GM04504 (cell line): Measurements from ENCODE around the gene VANGL2.
"Not testable (repeated sequence)": the region's sequence is repeated elsewhere in the genome, so short reads cannot be mapped to it uniquely, and the experiment has no call there.

Source experiments
- DNase-seq: peaks from one replicate; pipeline ENCODE4 v3.0.0-alpha.2; 2012; ENCODE audit warnings: low read depth

Gene VANGL2

GRCh38 chr1:160370561-160371345, 29.6 kb upstream of the VANGL2 start:
- no peak for DNase-seq

- no peak for DNase-seq
Measured at GRCh38 chr1:160371346-160371631, 29.1 kb upstream of the VANGL2 start.

- DNase-seq = no peak
Measured at GRCh38 chr1:160371756-160372155, 28.6 kb upstream of the VANGL2 start.

- DNase-seq = no peak
Measured at GRCh38 chr1:160373696-160374095, 26.7 kb upstream of the VANGL2 start.

GRCh38 chr1:160374306-160375110, 25.9 kb upstream of the VANGL2 start:
- no peak for DNase-seq

- no peak for DNase-seq
Measured at GRCh38 chr1:160375788-160376524, 24.4 kb upstream of the VANGL2 start.

- no peak for DNase-seq
Measured at GRCh38 chr1:160376525-160377131, 23.7 kb upstream of the VANGL2 start.

GRCh38 chr1:160377585-160378206, 22.7 kb upstream of the VANGL2 start:
- no peak for DNase-seq

- DNase-seq = not testable (repeated sequence)
Measured at GRCh38 chr1:160384812-160385211, 15.6 kb upstream of the VANGL2 start.

GRCh38 chr1:160388406-160388805, 12.0 kb upstream of the VANGL2 start:
- DNase-seq = not testable (repeated sequence)

- DNase-seq = no peak
Measured at GRCh38 chr1:160394673-160395072, 5.7 kb upstream of the VANGL2 start.

- DNase-seq = no peak
Measured at GRCh38 chr1:160397651-160398050, 2.7 kb upstream of the VANGL2 start.

- no peak for DNase-seq
Measured at GRCh38 chr1:160398823-160399222, 1.5 kb upstream of the VANGL2 start.

- no peak for DNase-seq
Measured at GRCh38 chr1:160399544-160400222, 681 bp upstream of the VANGL2 start.

- no peak for DNase-seq
Measured at GRCh38 chr1:160400646-160401486, 502 bp downstream of the VANGL2 start.

GRCh38 chr1:160401487-160401805, 1.1 kb downstream of the VANGL2 start:
- DNase-seq = no peak

- no peak for DNase-seq
Measured at GRCh38 chr1:160402001-160402795, 1.8 kb downstream of the VANGL2 start.

GRCh38 chr1:160403244-160403643, 2.9 kb downstream of the VANGL2 start:
- DNase-seq = no peak

GRCh38 chr1:160404094-160404493, 3.7 kb downstream of the VANGL2 start:
- no peak for DNase-seq
